Epithelial cell of esophagus (primary cell): ENCODE data around the gene POLD2.
A peak's percentile ranks its signal among the peaks of the same experiment; 100 is the strongest.
"Not testable (repeated sequence)": the region's sequence is repeated elsewhere in the genome, so short reads cannot be mapped to it uniquely, and the experiment has no call there.

Experiments
- DNase-seq: peaks from one replicate; pipeline ENCODE4 v3.0.0; 2010; ENCODE audit warnings: low read depth
- H3K4me3 ChIP-seq: 2 replicates; pipeline ENCODE4 v1.5.1; 2011; ENCODE audit warnings: mild to moderate bottlenecking, low read length, control low read depth
- CTCF ChIP-seq: IDR thresholded peaks from 2 replicates; pipeline ENCODE4 v1.5.1; 2011; ENCODE audit warnings: low read depth, mild to moderate bottlenecking, low read length, control low read depth, inconsistent platforms; ENCODE audit not compliant: insufficient read depth; ENCODE audit errors: missing control alignments

Gene POLD2

DNA sequence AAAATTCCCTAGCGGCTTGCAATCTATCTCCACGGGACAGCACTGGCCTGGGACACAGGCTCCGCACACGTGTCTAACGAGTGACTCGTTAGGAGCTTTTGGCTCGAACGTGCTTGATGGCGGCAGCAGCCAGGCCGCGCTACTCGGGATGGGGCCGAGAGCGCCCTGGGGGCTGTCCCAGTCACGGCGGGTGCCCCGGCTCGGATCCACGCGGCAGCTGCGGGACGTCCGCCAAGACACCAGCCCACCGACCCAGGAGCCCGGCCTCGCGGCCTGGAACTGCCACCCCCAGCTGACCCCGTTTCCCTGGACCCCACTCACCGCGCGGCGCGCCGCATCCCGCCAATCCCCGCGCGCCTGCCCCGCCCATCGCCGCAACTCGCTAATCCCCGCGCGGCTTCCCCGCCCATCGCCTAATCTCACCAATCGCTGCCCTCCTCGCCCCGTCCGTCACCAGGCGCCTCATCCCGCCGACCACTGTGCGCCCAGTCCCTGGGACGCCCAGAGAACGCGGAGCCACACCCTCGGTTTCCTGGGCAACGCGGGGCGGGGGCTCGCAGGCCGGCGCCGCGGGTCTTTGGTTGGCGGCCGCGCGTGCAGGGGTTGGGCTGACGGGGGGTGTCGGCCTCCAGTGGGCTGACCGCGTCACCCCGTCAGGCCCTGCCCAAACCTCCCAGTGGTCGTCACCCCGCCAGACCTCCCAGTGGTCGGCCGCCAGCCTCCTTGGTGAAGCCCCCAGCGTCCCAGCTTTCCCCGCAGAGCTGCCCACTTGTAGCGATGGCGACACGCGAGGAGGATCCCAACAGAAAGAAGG is at the start of gene POLD2:
Gene POLD2 (minus strand): TSS at position 359 of the 814 bp plus-strand sequence. CDS start 1,495 bp downstream, outside the sequence.
- no peak for TF ChIP-seq CTCF
- DNase-seq, result peak; percentile 98

GRCh38 chr7:44172803-44173424 is 49.6 kb upstream of the POLD2 start:
- no peak overlapping the region for H3K4me3 ChIP-seq
- no peak for TF ChIP-seq CTCF
- DNase-seq, result peak; percentile 67

More for the DNA sequence above, at the start of gene POLD2:
- peak within 1 kb of the TSS; percentile 66 for H3K4me3 ChIP-seq

DNA sequence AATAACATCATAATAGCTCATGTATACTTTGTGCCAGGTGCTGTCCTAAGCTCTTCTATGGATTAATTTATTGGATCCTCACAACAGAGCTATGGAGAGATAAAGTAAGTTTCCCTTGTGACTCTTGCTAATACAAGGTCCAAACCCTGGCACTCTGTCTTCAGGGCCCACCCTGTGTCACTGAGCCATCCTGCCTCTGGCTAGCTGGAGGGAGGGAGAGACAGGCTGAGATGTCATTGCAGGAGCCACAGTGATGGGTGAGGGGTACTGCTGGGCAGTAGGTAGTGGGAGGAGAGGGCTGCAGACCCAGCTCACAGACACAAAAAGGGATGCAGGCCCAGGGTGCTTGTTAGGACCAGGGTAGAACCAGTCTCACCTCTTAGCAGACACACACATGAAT is 49.0 kb upstream of the POLD2 start:
- TF ChIP-seq CTCF, result no peak
- no peak overlapping the region for H3K4me3 ChIP-seq
- DNase-seq, result no peak

GRCh38 chr7:44171901-44172300 is 48.6 kb upstream of the POLD2 start:
- DNase-seq, H3K4me3 ChIP-seq: not testable (repeated sequence)

GRCh38 chr7:44167920-44168319 is 44.6 kb upstream of the POLD2 start:
- TF ChIP-seq CTCF, result no peak
- no peak for DNase-seq
- H3K4me3 ChIP-seq, result no peak overlapping the region

DNA sequence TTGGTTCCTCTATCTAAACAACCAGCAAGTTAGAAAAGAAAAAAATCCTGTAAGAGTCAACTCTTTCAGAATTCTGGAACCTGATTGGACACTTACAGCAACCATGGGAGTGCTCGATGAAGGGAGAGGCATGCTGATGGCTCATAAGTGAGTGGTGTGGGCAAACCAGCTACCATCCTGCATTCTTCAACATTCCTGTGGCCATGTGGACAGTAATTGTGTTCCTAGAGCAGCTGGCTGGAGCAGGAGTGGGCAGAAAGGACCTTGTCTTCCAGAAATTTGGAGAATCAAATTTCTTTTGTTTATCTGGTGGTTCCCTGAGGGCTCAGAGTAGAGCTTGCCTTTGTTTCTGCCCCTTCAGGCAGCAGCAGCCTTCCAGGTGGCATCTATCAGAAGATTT is 40.2 kb upstream of the POLD2 start:
- DNase-seq, result peak; percentile 83
- no peak for TF ChIP-seq CTCF
- no peak overlapping the region for H3K4me3 ChIP-seq

GRCh38 chr7:44162785-44163395 is 39.5 kb upstream of the POLD2 start:
- H3K4me3 ChIP-seq, result no peak overlapping the region
- no peak for TF ChIP-seq CTCF
- DNase-seq, result peak; percentile 18
